ENCODE measurements around the gene HERC4.
"Not testable (repeated sequence)": the region's sequence is repeated elsewhere in the genome, so short reads cannot be mapped to it uniquely, and the experiment has no call there.

Gene HERC4

DNA sequence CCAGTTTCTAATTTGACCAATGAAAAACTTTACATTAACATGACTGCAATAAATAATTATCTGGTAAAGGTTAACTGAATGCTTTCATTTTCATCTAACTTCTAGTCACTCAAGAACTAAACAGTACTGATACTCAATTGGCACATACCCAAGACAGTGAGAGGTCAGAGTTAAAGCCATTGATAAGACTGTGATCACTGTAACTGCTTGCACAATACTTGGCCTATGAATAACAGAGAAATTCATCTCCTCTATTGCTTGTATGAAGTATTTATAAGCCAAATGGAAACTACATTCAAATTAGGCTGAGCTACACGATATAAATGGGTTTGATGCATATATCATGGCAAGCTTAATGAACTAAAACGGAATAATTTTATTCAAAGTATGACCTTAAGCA lies 43.0 kb downstream of the HERC4 start:
- H3K4me3 ChIP-seq (replicated peaks; ENCODE audit: low read depth, low read length) = no peak overlapping the region
- peak; percentile 12 for DNase-seq (ENCODE audit: low read depth)
- TF ChIP-seq, protein P1, sequence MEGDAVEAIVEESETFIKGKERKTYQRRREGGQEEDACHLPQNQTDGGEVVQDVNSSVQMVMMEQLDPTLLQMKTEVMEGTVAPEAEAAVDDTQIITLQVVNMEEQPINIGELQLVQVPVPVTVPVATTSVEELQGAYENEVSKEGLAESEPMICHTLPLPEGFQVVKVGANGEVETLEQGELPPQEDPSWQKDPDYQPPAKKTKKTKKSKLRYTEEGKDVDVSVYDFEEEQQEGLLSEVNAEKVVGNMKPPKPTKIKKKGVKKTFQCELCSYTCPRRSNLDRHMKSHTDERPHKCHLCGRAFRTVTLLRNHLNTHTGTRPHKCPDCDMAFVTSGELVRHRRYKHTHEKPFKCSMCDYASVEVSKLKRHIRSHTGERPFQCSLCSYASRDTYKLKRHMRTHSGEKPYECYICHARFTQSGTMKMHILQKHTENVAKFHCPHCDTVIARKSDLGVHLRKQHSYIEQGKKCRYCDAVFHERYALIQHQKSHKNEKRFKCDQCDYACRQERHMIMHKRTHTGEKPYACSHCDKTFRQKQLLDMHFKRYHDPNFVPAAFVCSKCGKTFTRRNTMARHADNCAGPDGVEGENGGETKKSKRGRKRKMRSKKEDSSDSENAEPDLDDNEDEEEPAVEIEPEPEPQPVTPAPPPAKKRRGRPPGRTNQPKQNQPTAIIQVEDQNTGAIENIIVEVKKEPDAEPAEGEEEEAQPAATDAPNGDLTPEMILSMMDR (IDR thresholded peaks at IDR 0.05; ENCODE audit: low read length, missing control alignments) = no peak

DNA sequence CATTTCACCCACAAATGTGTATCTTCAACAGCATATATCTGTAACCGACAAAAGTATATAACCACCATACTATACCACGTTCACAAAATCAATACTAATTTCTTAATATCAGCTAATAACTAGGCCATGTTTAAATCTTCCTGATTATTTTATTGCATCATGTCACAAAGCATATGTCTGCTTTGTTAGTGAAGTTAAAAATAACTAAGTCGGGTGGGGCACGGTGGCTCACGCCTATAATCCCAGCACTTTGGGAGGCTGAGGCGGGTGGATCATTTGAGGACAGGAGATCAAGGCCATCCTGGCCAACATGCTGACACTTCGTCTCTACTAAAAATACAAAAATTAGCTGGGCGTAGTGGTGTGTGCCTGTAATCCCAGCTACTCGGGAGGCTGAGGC lies 47.7 kb downstream of the HERC4 start:
- TF ChIP-seq, protein P1 (IDR thresholded peaks at IDR 0.05; ENCODE audit: low read length, missing control alignments) = no peak
- no peak overlapping the region for H3K4me3 ChIP-seq (replicated peaks; ENCODE audit: low read depth, low read length)
- DNase-seq (ENCODE audit: low read depth) = no peak

DNA sequence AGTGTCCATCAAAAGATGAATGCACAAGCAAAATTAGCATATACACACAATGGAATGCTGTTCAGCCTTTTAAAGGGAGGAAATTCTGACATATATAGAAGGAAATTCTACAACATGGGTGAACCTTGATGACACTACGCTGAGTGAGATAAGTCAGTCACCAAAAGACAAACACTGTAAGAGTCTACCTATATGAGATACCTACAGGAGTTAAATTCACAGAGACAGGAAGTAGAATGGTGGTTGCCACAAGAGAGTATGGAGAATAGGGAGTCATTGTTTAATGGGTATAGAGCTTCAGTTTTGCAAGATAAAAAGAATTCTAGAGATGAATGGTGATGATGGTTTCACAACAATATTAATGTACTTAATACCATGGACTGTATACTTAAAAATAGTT lies 51.8 kb downstream of the HERC4 start:
- DNase-seq (ENCODE audit: low read depth) = no peak
- TF ChIP-seq, protein P1 (IDR thresholded peaks at IDR 0.05; ENCODE audit: low read length, missing control alignments) = no peak
- H3K4me3 ChIP-seq (replicated peaks; ENCODE audit: low read depth, low read length) = no peak overlapping the region

DNA sequence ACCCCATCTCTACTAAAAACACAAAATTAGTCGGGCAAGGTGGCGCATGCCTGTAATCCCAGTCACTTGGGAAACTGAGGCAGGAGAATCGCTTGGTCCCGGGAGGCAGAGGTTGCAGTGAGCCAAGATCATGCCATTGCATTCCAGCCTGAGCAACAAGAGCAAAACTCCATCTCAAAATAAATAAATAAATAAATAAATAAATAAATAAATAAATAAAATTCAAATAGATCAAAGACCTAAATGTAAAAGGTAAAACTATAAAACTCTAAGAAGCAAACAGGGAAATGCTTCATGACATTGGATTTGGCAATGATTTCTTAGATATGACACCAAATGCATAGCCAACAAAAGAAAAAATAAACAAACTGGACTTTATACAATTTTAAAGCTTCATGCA lies 52.8 kb downstream of the HERC4 start:
- H3K4me3 ChIP-seq (replicated peaks; ENCODE audit: low read depth, low read length); DNase-seq (ENCODE audit: low read depth): not testable (repeated sequence)

DNA sequence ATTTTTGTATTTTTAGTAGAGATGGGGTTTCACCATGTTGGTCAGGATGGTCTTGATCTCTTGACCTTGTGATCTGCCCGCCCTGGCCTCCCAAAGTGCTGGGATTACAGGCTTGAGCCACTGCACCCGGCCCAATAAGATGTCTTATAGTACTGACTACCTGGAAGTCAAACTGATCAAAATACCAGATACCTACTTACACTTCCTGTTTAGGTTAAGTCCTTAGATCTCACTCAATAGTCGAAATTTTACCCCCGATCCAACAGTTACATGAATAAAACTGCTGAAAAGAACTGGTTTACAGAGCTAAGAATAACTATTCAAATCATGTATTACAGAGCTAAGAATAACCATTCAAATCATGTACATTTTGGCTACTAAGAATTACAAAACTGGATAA lies 58.6 kb downstream of the HERC4 start:
- not testable (repeated sequence) for H3K4me3 ChIP-seq (replicated peaks; ENCODE audit: low read depth, low read length); DNase-seq (ENCODE audit: low read depth)

DNA sequence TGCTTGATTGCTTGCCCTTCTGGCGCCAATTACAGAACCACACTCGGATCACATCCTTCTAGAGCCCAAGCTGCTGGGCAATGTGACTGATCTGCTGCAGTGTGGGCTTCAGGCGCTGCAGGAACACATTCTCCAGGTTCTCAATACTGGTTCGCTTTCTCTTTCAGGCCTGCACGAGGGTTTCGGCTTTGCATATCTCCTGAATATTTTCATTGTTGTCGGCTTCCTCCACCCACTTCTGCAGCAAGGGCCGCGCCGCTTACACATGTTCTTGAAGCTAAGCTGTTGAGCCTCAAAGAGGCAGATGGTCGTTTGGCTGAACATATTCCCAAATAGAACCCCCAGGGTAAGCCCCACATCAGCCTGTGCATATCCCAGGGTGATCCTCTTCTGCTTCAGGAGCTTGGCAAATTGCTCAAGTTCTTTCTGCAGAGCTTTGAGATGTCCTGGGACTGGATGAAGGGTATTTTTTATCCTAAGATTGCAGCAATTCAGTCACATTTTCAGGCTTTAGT lies 64.6 kb downstream of the HERC4 start:
- TF ChIP-seq, protein P1 (IDR thresholded peaks at IDR 0.05; ENCODE audit: low read length, missing control alignments) = no peak
- no peak overlapping the region for H3K4me3 ChIP-seq (replicated peaks; ENCODE audit: low read depth, low read length)
- no peak for DNase-seq (ENCODE audit: low read depth)

DNA sequence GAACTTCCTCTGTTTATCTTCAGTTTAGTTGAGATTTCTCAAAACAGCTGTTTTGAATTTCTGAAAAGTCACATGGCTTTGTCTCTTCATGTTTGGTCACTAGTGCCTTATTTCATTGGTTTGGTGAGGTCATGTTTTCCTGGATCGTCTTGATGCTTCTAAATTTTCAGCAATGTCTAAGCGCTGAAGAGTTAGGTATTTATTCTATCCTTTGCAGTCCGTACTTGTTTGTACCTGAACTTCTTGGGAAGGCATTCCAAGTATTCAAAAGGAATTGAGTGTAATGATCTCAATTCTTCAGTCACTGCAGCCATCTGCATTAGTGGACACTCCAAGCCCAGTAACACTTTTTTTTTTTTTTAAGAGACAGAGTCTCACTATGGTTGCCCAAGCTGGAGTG lies 67.7 kb downstream of the HERC4 start:
- H3K4me3 ChIP-seq (replicated peaks; ENCODE audit: low read depth, low read length) = no peak overlapping the region
- TF ChIP-seq, protein P1 (IDR thresholded peaks at IDR 0.05; ENCODE audit: low read length, missing control alignments) = no peak
- no peak for DNase-seq (ENCODE audit: low read depth)

DNA sequence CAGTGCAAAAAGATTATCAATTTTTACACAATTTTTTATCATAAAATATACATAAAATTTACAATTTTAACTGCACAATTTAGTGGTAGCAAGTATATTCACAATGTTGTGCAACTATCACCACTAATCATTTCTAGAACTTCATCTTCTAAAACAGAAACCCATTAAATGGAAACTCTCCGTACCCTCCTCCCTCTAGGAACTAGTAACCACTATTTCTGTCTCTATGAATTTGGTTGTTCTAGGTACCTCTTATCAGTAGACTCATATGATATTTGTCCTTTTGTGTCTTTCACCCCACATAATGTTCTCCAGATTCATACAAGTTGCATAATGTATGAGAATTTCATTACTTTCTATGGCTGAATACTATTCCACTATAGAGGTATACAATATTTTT lies 73.5 kb downstream of the HERC4 start:
- no peak overlapping the region for H3K4me3 ChIP-seq (replicated peaks; ENCODE audit: low read depth, low read length)
- TF ChIP-seq, protein P1 (IDR thresholded peaks at IDR 0.05; ENCODE audit: low read length, missing control alignments) = no peak
- no peak for DNase-seq (ENCODE audit: low read depth)
